Hindlimb muscle (tissue), 1 donor: Measurements from ENCODE around the gene MAMDC4. TPM values are rescaled to one million over a fixed set of nuclear protein-coding genes. Genes with fewer than 3 reads are reported as not detected.

ENCODE experiments used
- DNase-seq: peaks from one replicate; pipeline ENCODE4 v3.0.0-alpha.2; 2013
- polyA plus RNA-seq: library from polyadenylated mRNA; unstranded; fragments of 120-200 nt; gene quantifications from one replicate; pipeline ENCODE4 v1.2.1, GENCODE V29; 2013; ENCODE audit not compliant: insufficient read length

Gene MAMDC4
- polyA plus RNA-seq, 1 donor, result 5.9 TPM

GRCh38 chr9:136849960-136850865 lies 1.9 kb upstream of the MAMDC4 start:
- no peak for DNase-seq

- no peak for DNase-seq
Observed at GRCh38 chr9:136850866-136851775, 1.0 kb upstream of the MAMDC4 start.

- no peak for DNase-seq
Observed at GRCh38 chr9:136852664-136853595, 784 bp downstream of the MAMDC4 start.

GRCh38 chr9:136853596-136854112 lies 1.5 kb downstream of the MAMDC4 start:
- DNase-seq, result no peak

GRCh38 chr9:136854113-136854841 lies 2.1 kb downstream of the MAMDC4 start:
- no peak for DNase-seq

- no peak for DNase-seq
Observed at GRCh38 chr9:136854842-136855460, 2.8 kb downstream of the MAMDC4 start.

- no peak for DNase-seq
Observed at GRCh38 chr9:136855461-136856078, 3.4 kb downstream of the MAMDC4 start.

GRCh38 chr9:136856079-136856476 lies 3.9 kb downstream of the MAMDC4 start:
- no peak for DNase-seq

- DNase-seq, result no peak
Observed at GRCh38 chr9:136856541-136857141, 4.5 kb downstream of the MAMDC4 start.

GRCh38 chr9:136857166-136857565 lies 5.0 kb downstream of the MAMDC4 start:
- no peak for DNase-seq

- DNase-seq, result no peak
Observed at GRCh38 chr9:136857581-136858412, 5.7 kb downstream of the MAMDC4 start.

- DNase-seq, result no peak
Observed at GRCh38 chr9:136858452-136858843, 6.3 kb downstream of the MAMDC4 start.

- no peak for DNase-seq
Observed at GRCh38 chr9:136858844-136859757, 7.0 kb downstream of the MAMDC4 start.

- DNase-seq, result no peak
Observed at GRCh38 chr9:136860529-136860928, 8.4 kb downstream of the MAMDC4 start.

- no peak for DNase-seq
Observed at GRCh38 chr9:136860933-136861873, 9.1 kb downstream of the MAMDC4 start.

- DNase-seq, result no peak
Observed at GRCh38 chr9:136861874-136862457, 9.8 kb downstream of the MAMDC4 start.
